ENCODE data around the gene JOSD2.
"Not testable (repeated sequence)": the region's sequence is repeated elsewhere in the genome, so short reads cannot be mapped to it uniquely, and the experiment has no call there.

The JOSD2 gene

GRCh38 chr19:50475101-50475568 is 35.9 kb downstream of the JOSD2 start:
- DNase-seq = no peak

DNA sequence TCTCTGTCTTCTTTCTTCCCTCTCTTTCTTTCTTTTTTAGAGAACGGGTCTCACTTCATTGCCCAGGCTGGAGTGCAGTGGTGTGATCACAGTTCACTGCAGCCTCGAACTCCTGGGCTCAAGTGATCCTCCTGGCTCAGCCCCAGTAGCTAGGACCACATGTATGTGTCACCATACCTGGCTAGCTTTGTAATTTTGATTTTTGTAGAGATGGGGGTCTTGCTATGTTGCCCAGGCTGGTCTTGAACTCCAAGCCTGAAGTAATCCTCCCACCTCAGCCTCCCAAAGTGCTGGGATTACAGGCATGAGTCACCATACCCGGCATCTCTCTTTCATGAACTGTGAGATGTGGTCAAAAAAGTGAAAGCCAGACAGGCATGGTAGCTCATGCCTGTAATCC is 37.7 kb downstream of the JOSD2 start:
- not testable (repeated sequence) for DNase-seq

DNA sequence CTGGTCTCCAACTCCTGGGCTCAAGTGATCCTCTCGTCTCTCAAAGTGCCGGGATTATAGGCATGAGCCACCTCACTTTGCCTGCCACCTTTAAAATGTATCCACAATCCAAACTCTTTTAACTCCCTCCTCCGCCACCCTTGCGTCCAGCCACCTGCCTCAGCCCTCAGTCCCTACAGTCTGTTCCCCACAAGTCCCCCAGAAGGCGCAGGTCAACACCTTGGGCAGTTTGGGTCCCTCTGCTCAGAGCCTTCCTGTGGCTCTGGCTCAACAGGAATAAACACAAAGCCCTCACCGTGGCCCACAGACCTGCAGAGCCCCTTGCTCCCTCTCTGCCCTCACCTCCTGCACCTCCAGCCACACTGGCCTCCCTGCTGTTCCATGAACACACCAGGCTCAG is 42.2 kb downstream of the JOSD2 start:
- DNase-seq = no peak

GRCh38 chr19:50467566-50467965 is 43.4 kb downstream of the JOSD2 start:
- no peak for DNase-seq

GRCh38 chr19:50466706-50467039 is 44.3 kb downstream of the JOSD2 start:
- DNase-seq = no peak

DNA sequence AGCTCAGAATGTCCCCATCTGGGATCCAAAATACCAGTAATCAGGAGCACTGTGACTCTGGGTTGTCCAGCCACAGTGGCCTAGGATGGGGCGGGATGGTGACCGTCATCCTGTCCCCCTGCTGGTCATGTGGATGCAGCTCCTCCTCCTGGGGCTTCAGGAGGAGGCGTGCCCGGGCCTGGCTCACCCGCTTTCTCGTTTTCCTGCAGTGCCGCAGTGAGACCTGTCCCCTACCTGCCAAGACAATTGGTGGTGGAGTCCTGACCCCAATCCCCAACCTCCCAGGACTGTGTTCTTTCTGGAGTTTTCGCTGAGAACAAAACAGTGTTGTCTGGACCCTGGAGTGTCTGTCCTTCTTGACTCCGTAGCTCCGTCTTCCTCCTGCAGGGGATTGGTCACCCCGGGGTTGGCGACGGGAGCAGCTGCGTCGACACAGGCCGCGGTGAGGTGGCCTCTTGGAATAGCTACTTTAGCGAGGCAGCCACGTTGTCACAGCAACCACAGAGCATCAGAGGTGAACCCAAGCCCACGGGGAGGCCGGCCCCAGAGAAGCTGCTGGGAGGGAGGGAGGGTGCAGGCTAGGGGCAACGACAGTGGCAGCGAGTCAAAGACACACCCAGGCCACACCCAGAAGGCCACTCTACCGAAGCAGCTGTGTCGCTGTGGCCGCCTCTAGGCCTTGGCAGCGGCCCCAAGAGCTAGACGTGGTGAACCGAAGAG is 44.8 kb downstream of the JOSD2 start:
- no peak for DNase-seq

DNA sequence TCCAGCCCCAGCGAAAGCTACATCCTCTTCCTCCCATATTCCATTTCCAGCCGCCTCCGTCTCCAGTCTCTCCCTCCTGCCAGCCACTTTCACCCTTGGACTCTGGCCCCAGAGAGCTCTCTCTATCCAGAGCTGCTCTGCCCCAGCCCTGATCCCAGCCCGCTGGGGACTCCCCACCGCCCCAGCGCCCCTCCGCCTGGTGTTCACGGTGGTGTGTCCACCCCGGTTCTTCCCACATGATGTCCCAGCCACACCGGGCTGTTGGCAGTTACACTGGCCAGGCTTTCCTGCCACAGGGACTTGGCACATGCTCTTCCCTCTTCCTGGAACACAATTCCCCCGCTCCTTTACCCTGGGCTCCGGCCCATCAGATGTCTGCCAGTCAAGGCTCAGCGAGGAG is 46.0 kb downstream of the JOSD2 start:
- no peak for DNase-seq

DNA sequence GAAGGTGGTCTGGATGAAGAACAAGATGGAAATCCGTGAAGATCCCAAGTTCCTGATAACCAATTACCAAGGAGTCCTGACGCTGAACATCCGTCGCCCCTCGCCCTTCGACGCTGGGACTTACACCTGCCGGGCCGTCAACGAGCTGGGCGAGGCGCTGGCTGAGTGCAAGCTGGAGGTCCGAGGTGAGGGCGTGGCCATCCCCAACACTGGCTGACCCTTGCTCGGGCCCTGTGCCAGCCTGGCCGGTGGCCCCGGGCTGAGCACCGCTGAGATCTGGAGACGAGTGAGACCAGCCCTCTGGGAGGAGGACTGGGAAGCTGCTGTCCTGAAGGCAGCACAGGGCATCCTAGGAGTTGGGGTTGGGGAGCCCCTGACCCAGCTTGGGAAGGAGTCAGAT is 46.6 kb downstream of the JOSD2 start:
- DNase-seq = no peak

DNA sequence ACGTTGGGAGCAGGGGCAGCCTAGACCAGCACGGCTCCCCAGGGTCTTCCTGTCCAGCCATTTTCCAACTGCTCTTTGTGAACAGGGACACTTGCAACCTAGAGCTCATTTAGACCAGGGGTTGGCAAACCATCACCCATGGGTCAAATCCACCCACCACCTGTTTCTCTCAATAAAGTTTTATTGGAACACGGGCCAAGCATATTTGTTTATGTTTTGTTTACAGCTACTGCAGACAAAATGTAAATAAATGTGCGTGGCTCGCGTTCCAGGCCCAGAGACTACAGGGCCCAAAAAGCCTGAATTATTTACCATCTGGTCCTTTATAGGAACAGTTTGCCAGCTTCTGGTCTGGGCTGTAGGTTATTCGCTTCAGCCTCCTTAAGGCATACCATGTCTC is 48.0 kb downstream of the JOSD2 start:
- no peak for DNase-seq

GRCh38 chr19:50461066-50461875 is 49.7 kb downstream of the JOSD2 start:
- DNase-seq = peak; percentile 30

GRCh38 chr19:50460161-50460765 is 50.7 kb downstream of the JOSD2 start:
- no peak for DNase-seq

GRCh38 chr19:50459638-50460037 is 51.4 kb downstream of the JOSD2 start:
- no peak for DNase-seq

GRCh38 chr19:50459067-50459456 is 51.9 kb downstream of the JOSD2 start:
- DNase-seq = no peak

GRCh38 chr19:50458396-50459066 is 52.5 kb downstream of the JOSD2 start:
- DNase-seq = no peak

DNA sequence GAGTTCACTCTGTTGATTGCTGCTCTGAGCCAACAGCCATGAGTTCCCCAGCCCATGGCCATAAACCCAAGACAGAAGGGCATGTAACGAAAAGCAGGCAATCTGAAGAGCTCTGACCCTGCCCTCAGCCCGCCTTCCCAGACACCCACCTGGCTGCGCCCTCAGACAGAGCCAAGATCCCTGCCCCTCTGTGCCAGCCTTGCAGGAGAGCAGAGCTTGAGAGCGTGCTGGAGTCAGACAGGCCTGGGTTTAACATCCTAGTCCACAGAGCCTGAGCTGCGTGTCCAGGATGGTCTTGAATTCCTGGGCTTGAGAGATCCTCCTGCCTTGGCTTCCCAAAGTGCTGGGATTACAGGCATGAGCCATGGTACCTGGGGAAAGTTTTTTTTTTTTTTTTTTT is 53.7 kb downstream of the JOSD2 start:
- DNase-seq = no peak
